CD14-positive monocyte (primary cell): Measurements from ENCODE around the gene CAV2. TPM values are rescaled to one million over a fixed set of nuclear protein-coding genes. Genes with fewer than 3 reads are reported as not detected.
A peak's percentile ranks its signal among the peaks of the same experiment; 100 is the strongest.

Source experiments
- DNase-seq, 3 donors: peaks; one replicate each; pipeline ENCODE4 v3.0.0-alpha.2; 2011 to 2022
- H2AFZ ChIP-seq: 2 replicates; pipeline ENCODE4 v1.6.0; 2012; ENCODE audit warnings: mild to moderate bottlenecking, low read depth, low read length, inconsistent platforms; ENCODE audit not compliant: insufficient read depth, poor library complexity, severe bottlenecking
- H3K27ac ChIP-seq, 2 donors: 1 replicate in 1 of 2; 2 replicates in 1 of 2; pipeline ENCODE4 v1.5.1; 2012 to 2013; ENCODE audit warnings: low read length in 2 of 2, control low read depth in 1 of 2, inconsistent platforms in 1 of 2, low read depth in 1 of 2, mild to moderate bottlenecking in 1 of 2
- H3K27me3 ChIP-seq, 2 donors: one replicate each; pipeline versions ENCODE4 v1.6.0 to v1.6.1; 2011 to 2013; ENCODE audit warnings: low read length in 2 of 2; ENCODE audit not compliant: control insufficient read depth in 2 of 2, insufficient read depth in 2 of 2
- H3K36me3 ChIP-seq, 2 donors: replicated peaks in 1 of 2; 1 replicate in 1 of 2; 2 replicates in 1 of 2; pipeline versions ENCODE4 v1.5.1 to v1.6.1; 2012 to 2013; ENCODE audit warnings: low read length in 2 of 2, control low read depth in 1 of 2, inconsistent platforms in 1 of 2, mild to moderate bottlenecking in 1 of 2; ENCODE audit not compliant: insufficient read depth in 2 of 2, control insufficient read depth in 1 of 2
- H3K4me1 ChIP-seq, 2 donors: 1 replicate in 1 of 2; 2 replicates in 1 of 2; pipeline versions ENCODE4 v1.5.1 to v1.6.1; 2012 to 2013; ENCODE audit warnings: low read length in 2 of 2, control low read depth in 1 of 2, inconsistent platforms in 1 of 2, mild to moderate bottlenecking in 1 of 2, moderate library complexity in 1 of 2; ENCODE audit not compliant: insufficient read depth in 2 of 2, control insufficient read depth in 1 of 2
- H3K4me2 ChIP-seq: replicated peaks from 2 replicates; pipeline ENCODE3; 2012; ENCODE audit warnings: low read length, moderate library complexity, mild to moderate bottlenecking; ENCODE audit not compliant: poor library complexity, severe bottlenecking; ENCODE audit errors: extremely low read depth
- H3K4me3 ChIP-seq, 3 experiments: fragments of 200-600 bp in 1 of 3; sonication (generic) in 1 of 3; replicated peaks in 1 of 3; 1 replicate in 2 of 3; 2 replicates in 1 of 3; pipeline ENCODE4 v1.5.1; 2011 to 2013; ENCODE audit warnings: low read length in 3 of 3, mild to moderate bottlenecking in 3 of 3, control low read depth in 2 of 3, low read depth in 2 of 3, inconsistent platforms in 1 of 3, moderate library complexity in 1 of 3
- H3K79me2 ChIP-seq: 2 replicates; pipeline ENCODE4 v1.6.0; 2012; ENCODE audit warnings: mild to moderate bottlenecking, control low read depth, inconsistent platforms, low read length, moderate library complexity; ENCODE audit not compliant: insufficient read depth
- H3K9ac ChIP-seq: 2 replicates; pipeline ENCODE4 v1.6.0; 2017; ENCODE audit warnings: low read length, mild to moderate bottlenecking; ENCODE audit not compliant: insufficient read depth, poor library complexity, severe bottlenecking
- H3K9me3 ChIP-seq, 2 donors: replicated peaks in 1 of 2; 1 replicate in 1 of 2; 2 replicates in 1 of 2; pipeline versions ENCODE4 v1.5.1 to v1.6.1; 2012 to 2013; ENCODE audit warnings: low read length in 2 of 2, control low read depth in 1 of 2; ENCODE audit not compliant: control insufficient read depth in 1 of 2, insufficient read depth in 1 of 2
- H4K20me1 ChIP-seq: 2 replicates; pipeline ENCODE4 v1.6.0; 2012; ENCODE audit warnings: mild to moderate bottlenecking, low read length, control low read depth, moderate library complexity; ENCODE audit not compliant: insufficient read depth
- H3K27ac Mint-ChIP-seq, 7 donors: one replicate each; pipeline ENCODE4 v1.8.0; 2020; ENCODE audit warnings: mild to moderate bottlenecking in 7 of 7, mixed read lengths in 7 of 7, moderate library complexity in 6 of 7, inconsistent platforms in 2 of 7
- H3K27me3 Mint-ChIP-seq, 3 donors: one replicate each; pipeline ENCODE4 v1.8.0; 2021 to 2022; ENCODE audit warnings: low read depth in 3 of 3, mild to moderate bottlenecking in 3 of 3, mixed read lengths in 3 of 3, moderate library complexity in 3 of 3, inconsistent platforms in 1 of 3
- H3K36me3 Mint-ChIP-seq, 2 donors: one replicate each; pipeline ENCODE4 v1.8.0; 2020; ENCODE audit warnings: mixed read lengths in 2 of 2, inconsistent platforms in 1 of 2, mild to moderate bottlenecking in 1 of 2
- H3K4me1 Mint-ChIP-seq: one replicate; pipeline ENCODE4 v1.8.0; 2020; ENCODE audit warnings: mild to moderate bottlenecking, mixed read lengths
- H3K4me3 Mint-ChIP-seq, 2 donors: one replicate each; pipeline ENCODE4 v1.8.0; 2020; ENCODE audit warnings: mild to moderate bottlenecking in 2 of 2, mixed read lengths in 2 of 2, moderate library complexity in 1 of 2
- H3K9me3 Mint-ChIP-seq, 7 donors: one replicate each; pipeline ENCODE4 v1.8.0; 2020 to 2022; ENCODE audit warnings: mixed read lengths in 7 of 7, mild to moderate bottlenecking in 6 of 7, moderate library complexity in 6 of 7, inconsistent platforms in 2 of 7
- CTCF ChIP-seq: fragments of 200-600 bp; IDR thresholded peaks from one replicate; pipeline ENCODE4 v1.8.0; 2022; ENCODE audit warnings: antibody characterized with exemption, mild to moderate bottlenecking
- WGBS: methylation state at CpG from one replicate; pipeline ENCODE4 v1.1.5; 2013; ENCODE audit warnings: missing lambda C conversion rate; ENCODE audit not compliant: insufficient coverage; 5-methylcytosine and 5-hydroxymethylcytosine counted together
- intact Hi-C, 2 donors: fragments of 100-400 bp; cut with micrococcal nuclease; formaldehyde crosslinking; loops; one replicate each; pipeline versions ENCODE4 v1.15.0 to v1.15.1; 2023
- polyA plus RNA-seq, 3 donors: library from polyadenylated mRNA; depleted of rRNA in 1 of 3; unstranded in 2 of 3; stranded (reverse) in 1 of 3; fragments of 300-500 nt in 2 of 3; fragments of >200 nt in 1 of 3; fragmentation: Illumina TruSeq in 2 of 3; gene quantifications; 1 replicate in 2 of 3; 2 replicates in 1 of 3; pipeline ENCODE4 v1.2.3, GENCODE V29; 2012 to 2021

CAV2 gene
- polyA plus RNA-seq, 3 donors = 0.19 TPM; not detected in 2

GRCh38 chr7:116510795-116511194 lies 11.3 kb downstream of the CAV2 start:
- no peak overlapping the region for H3K4me2 ChIP-seq

GRCh38 chr7:116511552-116512519 lies 12.3 kb downstream of the CAV2 start:
- no peaks in the 10 kb centered on the region for H3K36me3 ChIP-seq
- H3K36me3 Mint-ChIP-seq = no peaks in the 10 kb centered on the region
- peak overlapping the region; percentile 27 to 68 (median 68) for H3K4me3 ChIP-seq
- peaks cover 5 to 18% (median 13%) of the 10 kb centered on the region in 3 donors for H3K27me3 Mint-ChIP-seq
- H3K27ac ChIP-seq = peak overlapping the region in 1 of 2 donors; percentile 40
- no peaks in the 10 kb centered on the region for H3K4me1 ChIP-seq
- H2AFZ ChIP-seq = peak overlapping the region; percentile 62
- no peaks in the 10 kb centered on the region for H3K79me2 ChIP-seq
- intact Hi-C loops = no loop called here
- peak overlapping the region in 3 of 7 donors; percentile 15 to 19 (median 15) for H3K27ac Mint-ChIP-seq
- peak overlapping the region; percentile 75 to 86 for H3K4me3 Mint-ChIP-seq
- peak overlapping the region; percentile 62 for H3K4me2 ChIP-seq
- no peak for TF ChIP-seq CTCF
- H3K9ac ChIP-seq = no peak overlapping the region
- H3K9me3 Mint-ChIP-seq = peaks cover 0 to 2% (median 0%) of the 10 kb centered on the region in 7 donors
- H3K27me3 ChIP-seq = no peaks in the 10 kb centered on the region
- no peak for DNase-seq
- 85% methylated on average over 8 of the region's 12 CpGs for WGBS
- no peaks in the 10 kb centered on the region for H4K20me1 ChIP-seq
- no peaks in the 10 kb centered on the region for H3K9me3 ChIP-seq
- H3K4me1 Mint-ChIP-seq = peaks cover 12% of the 10 kb centered on the region

More at GRCh38 chr7:116510795-116511194, 11.3 kb downstream of the CAV2 start:
- Mint-ChIP-seq H3K4me3 (no peak overlapping the region), H3K27me3 (peaks cover 5 to 18% (median 13%) of the 10 kb centered on the region in 3 donors), H3K4me1 (peaks cover 12% of the 10 kb centered on the region), H3K9me3 (peaks cover 0 to 2% (median 0%) of the 10 kb centered on the region in 7 donors), H3K36me3 (no peaks in the 10 kb centered on the region), H3K27ac (no peak overlapping the region)
- Histone ChIP-seq H3K27ac (no peak overlapping the region), H3K79me2 (no peaks in the 10 kb centered on the region), H3K4me1 (no peaks in the 10 kb centered on the region), H3K27me3 (no peaks in the 10 kb centered on the region), H3K36me3 (no peaks in the 10 kb centered on the region), H3K9ac (no peak overlapping the region), H3K9me3 (no peaks in the 10 kb centered on the region), H3K4me3 (no peak overlapping the region), H4K20me1 (no peaks in the 10 kb centered on the region), H2AFZ (no peak overlapping the region)
- intact Hi-C loops = no loop called here
- no peak for DNase-seq
- no peak for TF ChIP-seq CTCF
